Measurements from ENCODE around the gene CSTPP1.
A peak's percentile ranks its signal among the peaks of the same experiment; 100 is the strongest.

Gene CSTPP1

DNA sequence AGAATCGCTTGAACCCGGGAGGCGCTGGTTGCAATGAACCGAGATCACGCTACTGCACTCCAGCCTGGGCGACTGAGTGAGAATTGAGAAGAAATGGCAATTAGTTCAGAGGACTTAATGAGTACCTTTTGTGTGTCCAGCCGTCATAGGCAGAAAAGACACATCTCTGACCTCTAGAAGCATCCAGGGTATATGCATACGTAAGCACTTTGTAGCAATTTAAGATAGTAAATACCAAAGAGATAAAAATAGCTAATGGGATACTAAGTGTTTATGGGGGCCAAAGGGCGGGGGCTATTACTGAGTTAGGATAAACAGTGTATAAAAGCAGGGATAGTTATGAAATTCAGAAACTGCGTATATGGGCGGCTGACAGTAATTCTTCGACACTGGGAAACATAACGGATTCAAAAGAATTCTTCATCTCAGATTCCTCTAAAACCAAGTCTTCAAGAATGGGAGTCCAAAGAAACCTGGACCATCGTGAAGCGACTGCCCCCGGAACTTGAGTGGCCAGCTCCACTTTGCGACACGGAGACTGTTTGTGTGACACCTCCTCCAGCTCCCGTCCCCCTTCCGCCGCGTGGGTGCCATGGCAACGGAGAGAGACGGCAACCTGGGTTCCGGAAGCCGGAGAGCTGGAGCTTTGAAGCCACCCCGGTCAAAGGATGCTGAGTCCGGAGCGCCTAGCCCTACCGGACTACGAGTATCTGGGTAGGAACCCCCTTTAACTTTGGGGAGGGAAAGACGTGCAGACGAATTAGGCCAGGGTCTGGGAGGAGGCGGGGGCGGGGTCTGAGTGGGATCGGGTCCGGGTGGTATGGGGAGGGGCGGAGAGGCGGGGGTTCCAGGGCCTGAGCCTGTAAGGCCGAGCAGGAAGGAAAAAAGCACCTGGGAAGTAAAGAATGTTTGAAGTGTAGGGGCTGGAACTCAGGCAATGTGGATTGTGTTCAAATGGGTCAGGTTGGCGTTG lies at the start of gene CSTPP1:
CSTPP1 (plus strand) TSS at position 624 of the 973 bp plus-strand sequence; CDS start at position 669, 45 bp downstream.
- peak; percentile 93 for DNase-seq

DNA sequence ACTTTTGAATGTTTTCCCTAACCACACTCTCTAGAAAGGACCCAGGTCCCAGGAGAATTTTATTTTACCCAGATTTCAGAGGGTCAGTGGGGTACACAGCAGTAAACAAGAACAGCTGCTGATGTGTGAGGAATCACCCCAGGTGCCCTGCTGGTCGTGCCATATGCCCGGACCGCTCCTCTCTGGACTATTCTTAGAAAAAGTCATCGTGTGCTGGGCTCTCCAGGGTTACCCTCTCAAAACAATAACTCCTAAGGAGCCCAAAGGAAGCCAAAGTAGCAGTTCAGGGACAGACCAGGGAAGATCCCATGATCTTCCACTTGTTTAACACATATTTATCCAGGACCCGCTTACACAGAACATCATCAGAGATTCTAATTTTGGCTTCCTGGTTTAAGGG lies 47.9 kb upstream of the CSTPP1 start:
- no peak for DNase-seq

- no peak for DNase-seq
These were observed 47.3 kb upstream of the CSTPP1 start for GRCh38 chr11:46889251-46889650.

DNA sequence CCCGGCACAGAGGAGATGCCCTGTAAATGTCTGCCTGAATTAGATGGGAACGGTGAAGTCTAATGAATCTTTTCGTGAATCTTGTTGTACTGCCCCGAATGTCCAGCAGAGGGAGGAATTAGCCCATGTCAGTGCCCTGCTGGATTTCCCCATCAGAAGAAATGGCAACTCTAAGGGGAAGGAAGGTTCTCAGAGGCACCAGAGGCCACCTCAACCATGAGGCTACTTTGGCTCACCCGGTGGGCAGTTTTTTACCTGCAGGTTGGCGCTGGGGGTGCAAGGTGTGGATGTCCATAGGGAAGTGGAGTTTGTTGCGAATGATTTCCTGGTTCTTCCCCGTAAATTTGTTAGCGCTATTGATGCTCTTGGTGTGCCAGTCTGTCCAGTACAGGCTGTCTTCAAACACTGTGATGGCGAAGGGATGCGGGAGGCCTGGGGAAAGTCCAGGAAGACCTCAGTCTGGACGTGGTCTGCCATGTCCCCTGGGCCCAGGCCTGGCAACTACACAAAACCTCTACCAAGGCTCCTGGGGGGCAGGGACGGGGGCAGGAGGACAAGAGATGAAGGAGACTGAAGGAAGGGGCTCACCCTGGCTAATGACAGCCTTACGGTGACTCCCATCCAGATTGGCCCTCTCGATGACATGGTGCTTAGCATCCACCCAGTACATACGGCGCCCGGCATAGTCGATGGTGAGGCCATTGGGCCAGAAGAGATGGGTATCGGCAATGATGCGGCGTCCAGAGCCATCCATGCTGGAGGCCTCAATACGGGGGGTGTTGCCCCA lies 46.7 kb upstream of the CSTPP1 start:
- peak; percentile 79 for DNase-seq

GRCh38 chr11:46890665-46891064 lies 45.9 kb upstream of the CSTPP1 start:
- no peak for DNase-seq

DNA sequence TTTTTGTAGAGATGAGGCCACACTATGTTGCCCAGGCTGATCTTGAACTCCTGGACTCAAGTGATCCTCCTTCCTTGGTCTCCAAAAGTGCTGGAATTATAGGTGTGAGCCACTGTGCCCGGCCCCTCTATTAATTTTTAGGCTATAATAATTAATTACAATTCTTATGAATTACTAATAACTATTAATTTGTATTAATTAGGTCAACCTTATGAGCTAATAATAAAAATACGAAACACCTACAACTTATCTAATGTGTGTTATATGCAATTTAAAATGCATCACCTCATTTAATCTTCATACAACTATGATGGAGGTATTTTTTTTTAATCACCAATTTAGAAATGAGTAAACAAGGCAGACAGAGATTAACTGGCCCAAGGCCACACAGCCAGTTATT lies 44.5 kb upstream of the CSTPP1 start:
- no peak for DNase-seq

DNA sequence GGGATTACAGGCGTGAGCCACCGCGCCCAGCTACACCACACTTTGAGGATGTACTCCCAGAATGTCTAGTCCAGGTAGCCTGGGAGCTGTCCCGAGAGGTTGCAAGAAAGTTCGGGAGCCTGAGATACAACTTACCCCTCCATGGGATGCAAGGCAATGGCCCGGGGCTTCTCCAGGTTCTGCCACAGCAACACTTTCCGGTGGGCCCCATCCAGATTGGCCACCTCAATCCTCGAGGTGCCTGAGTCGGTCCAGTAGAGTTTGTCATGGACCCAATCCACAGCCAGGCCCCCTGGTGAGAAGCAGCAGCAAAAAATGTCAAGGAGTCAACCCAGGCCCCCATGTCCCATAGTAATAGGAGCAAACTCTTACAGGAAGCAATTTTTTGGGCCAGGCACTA lies 43.7 kb upstream of the CSTPP1 start:
- no peak for DNase-seq

DNA sequence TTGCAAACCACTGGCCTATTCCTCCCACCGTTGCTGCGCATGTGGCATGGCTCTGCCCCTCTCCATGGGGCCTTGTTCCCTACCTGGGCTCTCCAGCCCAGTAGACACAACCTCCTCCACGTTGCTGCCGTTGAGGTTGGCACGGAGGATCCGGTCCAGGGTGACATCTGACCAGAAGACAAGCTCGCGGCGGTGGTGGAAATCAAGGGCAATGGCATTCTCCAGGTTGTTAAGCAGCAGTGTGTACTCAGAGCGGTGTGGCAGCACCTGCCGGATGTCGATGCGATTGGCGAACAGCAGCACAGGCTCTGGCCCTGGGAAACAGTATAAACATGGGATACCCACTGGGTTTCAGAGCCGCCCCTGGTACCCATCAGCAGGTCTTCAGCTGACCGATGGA lies 42.1 kb upstream of the CSTPP1 start:
- no peak for DNase-seq

GRCh38 chr11:46894961-46895360 lies 41.6 kb upstream of the CSTPP1 start:
- no peak for DNase-seq

GRCh38 chr11:46895821-46896220 lies 40.7 kb upstream of the CSTPP1 start:
- no peak for DNase-seq

DNA sequence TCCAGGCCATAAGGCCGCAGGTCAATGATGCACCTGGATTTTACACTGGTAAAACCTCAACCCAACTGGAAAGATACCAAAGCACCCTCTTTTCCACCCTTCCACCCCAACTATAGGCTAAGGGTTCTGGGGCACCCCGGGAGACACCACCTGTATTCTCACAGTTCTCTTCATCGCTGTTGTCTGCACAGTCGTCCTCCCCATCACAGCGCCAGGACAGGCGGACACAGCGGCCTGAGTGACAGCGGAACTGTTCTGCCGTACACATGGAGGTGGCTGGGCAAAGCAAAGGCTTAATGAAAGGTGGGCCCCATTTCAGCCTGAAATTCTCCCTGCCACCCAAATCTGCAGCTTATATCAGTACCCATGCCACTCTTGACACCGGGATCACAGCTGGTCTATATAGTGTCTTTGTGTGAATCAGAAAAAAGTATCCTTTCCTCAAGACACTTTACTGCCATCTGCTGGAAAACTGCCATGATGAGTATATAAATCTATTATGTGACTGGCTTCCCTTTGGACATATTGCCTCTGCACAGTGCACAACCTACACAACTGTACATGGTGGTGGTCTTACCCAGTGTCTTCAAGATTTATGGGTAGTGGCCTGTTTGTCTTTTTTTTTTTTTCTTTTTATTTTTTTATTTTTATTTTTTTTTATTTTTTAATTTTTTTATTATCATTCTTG lies 39.7 kb upstream of the CSTPP1 start:
- DNase-seq = peak; percentile 21

- no peak for DNase-seq
These were observed 38.0 kb upstream of the CSTPP1 start for GRCh38 chr11:46898396-46899095.

- no peak for DNase-seq
These were observed 37.0 kb upstream of the CSTPP1 start for GRCh38 chr11:46899501-46900025.

DNA sequence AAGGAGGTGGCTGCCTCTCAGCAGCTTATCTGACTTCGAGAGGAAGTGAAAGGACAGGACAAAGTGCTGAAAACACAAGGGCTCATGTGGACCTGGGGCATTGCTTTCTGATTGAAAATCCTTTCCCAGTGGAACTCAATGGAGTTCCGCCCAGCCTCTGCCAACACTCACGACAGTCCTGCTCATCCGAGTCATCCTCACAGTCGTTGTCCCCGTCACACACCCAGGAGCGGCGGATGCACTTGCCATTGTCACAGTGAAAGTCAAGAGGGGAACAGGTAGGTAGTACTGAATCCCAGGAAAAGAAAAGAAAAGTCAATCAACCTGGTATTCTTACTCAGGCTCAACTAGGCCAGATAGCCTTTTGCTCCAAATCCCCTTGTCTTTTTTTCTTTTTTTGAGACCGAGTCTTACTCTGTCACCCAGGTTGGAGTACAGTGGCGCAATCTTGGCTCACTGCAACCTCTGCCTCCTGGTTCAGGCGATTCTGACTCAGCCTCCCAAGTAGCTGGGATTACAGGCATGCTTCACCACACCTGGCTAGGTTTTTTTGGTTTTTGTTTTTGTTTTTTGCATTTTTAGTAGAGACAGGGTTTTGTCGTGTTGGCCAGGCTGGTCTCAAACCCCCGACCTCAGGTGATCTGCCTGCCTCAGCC lies 36.3 kb upstream of the CSTPP1 start:
- DNase-seq = no peak

DNA sequence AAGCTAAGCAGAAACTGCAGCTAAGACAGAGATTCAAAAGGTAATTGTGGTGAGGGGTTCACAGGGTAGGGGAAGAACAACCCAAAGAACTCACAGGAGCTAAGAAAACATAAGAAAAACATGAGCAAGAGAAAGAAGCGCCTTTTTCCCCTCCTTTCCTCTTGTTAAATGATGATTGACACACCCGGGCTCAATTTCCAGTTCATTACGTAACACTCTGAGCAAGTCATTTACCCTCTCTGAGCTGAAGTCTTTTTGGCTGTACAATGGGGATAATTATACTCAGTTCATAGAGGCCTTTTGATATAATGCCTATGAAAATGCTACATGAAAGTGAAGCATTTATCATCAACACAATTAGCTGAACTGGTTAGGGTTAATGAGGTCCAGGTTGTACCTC lies 35.4 kb upstream of the CSTPP1 start:
- no peak for DNase-seq

DNA sequence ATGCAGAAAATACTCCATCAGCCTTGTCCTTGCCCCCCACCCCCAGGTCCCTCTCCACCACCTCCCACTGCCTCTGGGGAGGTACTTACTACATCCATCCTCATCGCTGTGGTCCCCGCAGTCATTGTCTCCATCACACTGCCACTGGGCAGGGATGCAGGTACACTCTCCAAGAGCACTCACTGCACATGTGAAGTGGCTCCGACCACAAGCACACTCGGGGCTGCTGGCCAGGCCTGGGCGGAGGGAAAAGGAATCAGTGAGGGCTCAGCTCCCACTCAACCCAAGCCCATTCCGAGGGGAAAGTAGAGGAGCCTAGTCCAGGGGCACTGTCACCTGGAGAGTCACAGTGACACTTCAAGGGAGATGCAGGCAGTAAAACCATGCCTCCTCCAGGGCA lies 33.9 kb upstream of the CSTPP1 start:
- DNase-seq = no peak

DNA sequence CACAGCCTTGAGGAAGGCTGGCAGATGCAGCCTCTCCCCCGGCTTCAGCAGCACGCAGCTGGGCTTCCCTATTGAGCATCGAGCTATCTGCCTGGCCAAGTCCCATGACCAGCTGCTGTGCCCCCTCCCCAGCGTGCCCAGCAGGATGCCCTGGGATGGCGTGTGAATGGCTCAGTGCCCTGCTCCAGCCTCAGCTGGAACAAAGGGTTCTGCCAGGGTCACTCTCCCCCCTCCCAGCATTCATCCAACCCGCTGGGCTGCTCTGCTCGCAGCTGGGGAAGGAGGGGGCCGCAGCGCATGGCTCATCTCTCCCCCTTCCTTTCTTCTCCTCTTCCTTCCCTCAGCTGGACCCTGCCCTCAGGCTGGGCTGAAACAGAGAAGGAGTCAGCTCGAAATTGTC lies 32.7 kb upstream of the CSTPP1 start:
- DNase-seq = no peak

DNA sequence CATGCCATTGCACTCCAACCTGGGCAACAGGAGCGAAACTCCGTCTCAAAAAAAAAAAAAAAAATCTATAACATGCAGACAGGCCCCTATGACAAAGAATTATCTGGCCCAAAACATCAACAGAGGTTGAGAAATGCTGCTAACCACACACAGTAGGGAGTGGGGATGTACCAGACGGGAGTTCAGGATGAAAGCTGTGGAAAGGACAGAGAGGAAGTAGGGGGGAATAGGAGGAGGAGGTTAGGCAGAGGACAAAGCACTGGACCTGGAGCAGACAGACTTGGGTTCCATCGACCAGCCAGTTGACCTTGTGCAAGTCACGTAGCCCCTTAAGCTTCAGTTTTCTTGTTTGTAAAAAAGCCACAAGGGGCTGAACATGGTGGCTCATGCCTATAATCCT lies 30.8 kb upstream of the CSTPP1 start:
- no peak for DNase-seq

GRCh38 chr11:46906609-46907041 lies 29.9 kb upstream of the CSTPP1 start:
- DNase-seq = no peak

DNA sequence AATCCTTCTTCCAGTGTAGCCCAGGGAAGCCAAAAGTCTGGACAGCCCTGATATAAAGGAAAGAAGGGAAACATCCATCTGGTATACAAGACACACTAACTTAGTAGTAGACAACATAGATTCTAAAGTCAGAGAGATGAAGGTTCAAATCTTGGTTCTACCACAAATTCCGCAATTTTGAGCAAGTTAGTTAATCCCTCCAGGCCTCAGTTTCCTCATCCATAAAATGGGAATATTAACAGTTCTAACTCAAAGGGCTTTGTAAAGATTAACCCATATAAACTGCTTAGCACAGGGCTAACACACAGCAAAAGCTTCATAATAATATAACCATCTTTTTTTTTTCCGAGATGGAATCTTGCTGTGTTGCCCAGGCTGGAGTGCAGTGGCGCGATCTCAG lies 29.0 kb upstream of the CSTPP1 start:
- DNase-seq = no peak

GRCh38 chr11:46912526-46913150 lies 23.9 kb upstream of the CSTPP1 start:
- DNase-seq = no peak
